Measurements from ENCODE around the gene MYD88. TPM values are rescaled to one million over a fixed set of nuclear protein-coding genes. Genes with fewer than 3 reads are reported as not detected.

The MYD88 gene
- total RNA-seq, 1 donor from 2014 or later: 55.8 TPM

- Histone ChIP-seq H3K4me3 (ENCODE audit: insufficient read depth, low read depth, low read length) (no peak overlapping the region), H2AFZ (ENCODE audit: low read depth, low read length) (no peak overlapping the region), H3K4me1 (ENCODE audit: insufficient read depth, low read length) (no peaks in the 10 kb centered on the region), H3K9ac (ENCODE audit: low read length) (no peak overlapping the region), H3K79me2 (ENCODE audit: insufficient read depth, low read length) (no peaks in the 10 kb centered on the region), H3K9me3 (ENCODE audit: insufficient read depth, low read depth, low read length) (no peaks in the 10 kb centered on the region), H3K27ac (ENCODE audit: low read depth, low read length) (no peak overlapping the region), H3K4me2 (ENCODE audit: low read length) (no peak overlapping the region), H4K20me1 (ENCODE audit: insufficient read depth, low read length) (peaks cover 43% of the 10 kb centered on the region), H3K36me3 (ENCODE audit: insufficient read depth, low read length) (peaks cover 44% of the 10 kb centered on the region), H3K27me3 (ENCODE audit: insufficient read depth, low read length) (no peaks in the 10 kb centered on the region)
- TF ChIP-seq CTCF (IDR thresholded peaks at IDR 0.05; ENCODE audit: insufficient read depth, low read depth, low read length) (no peak), EZH2 (IDR thresholded peaks at IDR 0.05; ENCODE audit: insufficient read depth, low read length) (no peak)
- Mint-ChIP-seq H3K27ac (ENCODE audit: unreplicated experiment) (no peak overlapping the region), H3K4me3 (ENCODE audit: unreplicated experiment) (no peak overlapping the region), H3K9me3 (ENCODE audit: unreplicated experiment) (no peaks in the 10 kb centered on the region), H3K27me3 (ENCODE audit: low read depth, unreplicated experiment) (no peaks in the 10 kb centered on the region), H3K36me3 (ENCODE audit: low read depth, unreplicated experiment) (peaks cover 33% of the 10 kb centered on the region), H3K4me1 (ENCODE audit: low read depth, unreplicated experiment) (peaks cover 2% of the 10 kb centered on the region)
- FAIRE-seq (no peak), DNase-seq (ENCODE audit: low read depth) (no peak)
Measured at GRCh38 chr3:38126121-38126892, 12.2 kb upstream of the MYD88 start.

DNA sequence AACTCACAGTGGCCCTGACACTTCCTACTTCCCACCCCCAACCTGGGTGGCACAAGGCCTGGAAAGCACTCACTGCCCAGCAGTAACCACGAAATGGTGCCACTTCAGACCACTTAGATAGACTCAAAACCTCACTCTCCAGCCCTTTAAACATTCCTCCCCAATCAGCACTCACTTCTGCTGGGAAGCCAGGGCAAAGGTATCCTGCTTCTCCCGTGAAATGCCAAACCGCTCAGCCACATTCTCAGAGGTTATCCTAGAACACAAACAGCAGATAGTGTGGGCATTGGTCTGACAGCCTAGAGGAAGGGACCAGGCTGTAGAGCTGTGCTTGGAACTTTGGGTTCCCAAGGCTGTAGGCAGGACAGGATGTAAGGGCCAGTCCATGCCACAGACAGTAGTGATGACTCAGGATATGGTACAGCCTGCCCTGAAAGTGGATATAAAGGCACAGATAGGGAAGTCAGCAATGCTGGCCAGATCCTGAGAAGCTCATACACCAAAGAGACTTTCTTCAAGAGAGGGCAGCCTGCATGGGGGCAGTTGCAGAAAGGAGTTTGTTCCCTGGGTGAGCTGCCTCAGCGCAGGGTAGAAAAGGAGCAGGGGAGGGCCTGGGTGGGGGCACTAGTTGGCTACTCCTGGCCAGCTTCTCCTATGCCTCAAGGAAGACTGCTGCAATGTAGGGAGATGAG is 10.7 kb upstream of the MYD88 start:
- H2AFZ ChIP-seq (ENCODE audit: low read depth, low read length): no peak overlapping the region
- H3K4me1 ChIP-seq (ENCODE audit: insufficient read depth, low read length): no peaks in the 10 kb centered on the region
- H3K9me3 Mint-ChIP-seq (ENCODE audit: unreplicated experiment): no peaks in the 10 kb centered on the region
- H3K9me3 ChIP-seq (ENCODE audit: insufficient read depth, low read depth, low read length): no peaks in the 10 kb centered on the region
- H4K20me1 ChIP-seq (ENCODE audit: insufficient read depth, low read length): peaks cover 52% of the 10 kb centered on the region
- no peak for FAIRE-seq
- peaks cover 26% of the 10 kb centered on the region for H3K36me3 Mint-ChIP-seq (ENCODE audit: low read depth, unreplicated experiment)
- TF ChIP-seq EZH2 (IDR thresholded peaks at IDR 0.05; ENCODE audit: insufficient read depth, low read length) (no peak), CTCF (IDR thresholded peaks at IDR 0.05; ENCODE audit: insufficient read depth, low read depth, low read length) (no peak)
- H3K4me3 ChIP-seq (ENCODE audit: insufficient read depth, low read depth, low read length): no peak overlapping the region
- H3K27ac Mint-ChIP-seq (ENCODE audit: unreplicated experiment): no peak overlapping the region
- DNase-seq (ENCODE audit: low read depth): no peak
- H3K27me3 ChIP-seq (ENCODE audit: insufficient read depth, low read length): no peaks in the 10 kb centered on the region
- no peak overlapping the region for H3K27ac ChIP-seq (ENCODE audit: low read depth, low read length)
- H3K79me2 ChIP-seq (ENCODE audit: insufficient read depth, low read length): no peaks in the 10 kb centered on the region
- H3K4me1 Mint-ChIP-seq (ENCODE audit: low read depth, unreplicated experiment): peaks cover 2% of the 10 kb centered on the region
- no peaks in the 10 kb centered on the region for H3K27me3 Mint-ChIP-seq (ENCODE audit: low read depth, unreplicated experiment)
- no peak overlapping the region for H3K4me3 Mint-ChIP-seq (ENCODE audit: unreplicated experiment)
- H3K4me2 ChIP-seq (ENCODE audit: low read length): no peak overlapping the region
- H3K9ac ChIP-seq (ENCODE audit: low read length): no peak overlapping the region
- H3K36me3 ChIP-seq (ENCODE audit: insufficient read depth, low read length): peaks cover 41% of the 10 kb centered on the region

DNA sequence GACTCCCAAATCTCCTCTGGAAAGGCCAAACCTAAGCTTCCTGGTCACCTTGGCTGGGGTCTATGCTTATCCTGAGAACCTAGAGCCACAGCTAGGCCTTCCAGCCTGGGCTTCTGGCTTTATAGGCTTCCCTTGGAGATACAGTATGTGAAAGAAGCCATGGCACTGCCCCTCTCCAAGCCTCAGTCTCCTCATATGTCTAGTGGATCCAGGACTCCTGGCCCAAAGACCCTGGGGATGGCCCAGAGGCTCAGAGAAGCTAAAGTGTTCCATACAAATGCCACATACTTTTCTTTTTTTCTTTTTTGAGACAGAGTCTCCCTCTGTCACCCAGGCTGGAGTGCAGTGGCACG is 10.2 kb upstream of the MYD88 start:
- Histone ChIP-seq H4K20me1 (ENCODE audit: insufficient read depth, low read length) (peaks cover 52% of the 10 kb centered on the region), H3K79me2 (ENCODE audit: insufficient read depth, low read length) (peaks cover 2% of the 10 kb centered on the region), H3K4me3 (ENCODE audit: insufficient read depth, low read depth, low read length) (no peak overlapping the region), H3K4me1 (ENCODE audit: insufficient read depth, low read length) (no peaks in the 10 kb centered on the region), H3K27me3 (ENCODE audit: insufficient read depth, low read length) (no peaks in the 10 kb centered on the region), H2AFZ (ENCODE audit: low read depth, low read length) (no peak overlapping the region), H3K36me3 (ENCODE audit: insufficient read depth, low read length) (peaks cover 37% of the 10 kb centered on the region), H3K4me2 (ENCODE audit: low read length) (no peak overlapping the region), H3K27ac (ENCODE audit: low read depth, low read length) (no peak overlapping the region), H3K9me3 (ENCODE audit: insufficient read depth, low read depth, low read length) (no peaks in the 10 kb centered on the region), H3K9ac (ENCODE audit: low read length) (no peak overlapping the region)
- TF ChIP-seq CTCF (IDR thresholded peaks at IDR 0.05; ENCODE audit: insufficient read depth, low read depth, low read length) (no peak), EZH2 (IDR thresholded peaks at IDR 0.05; ENCODE audit: insufficient read depth, low read length) (no peak)
- H3K9me3 Mint-ChIP-seq (ENCODE audit: unreplicated experiment): no peaks in the 10 kb centered on the region
- no peak for FAIRE-seq
- H3K27me3 Mint-ChIP-seq (ENCODE audit: low read depth, unreplicated experiment): no peaks in the 10 kb centered on the region
- no peak overlapping the region for H3K4me3 Mint-ChIP-seq (ENCODE audit: unreplicated experiment)
- no peak overlapping the region for H3K27ac Mint-ChIP-seq (ENCODE audit: unreplicated experiment)
- peaks cover 6% of the 10 kb centered on the region for H3K4me1 Mint-ChIP-seq (ENCODE audit: low read depth, unreplicated experiment)
- peaks cover 22% of the 10 kb centered on the region for H3K36me3 Mint-ChIP-seq (ENCODE audit: low read depth, unreplicated experiment)
- no peak for DNase-seq (ENCODE audit: low read depth)

Measured in astrocyte (in vitro differentiated cells and primary cell).